HuH-7 (cell line): ENCODE data around the gene RASGEF1C.
"Not testable (repeated sequence)": the region's sequence is repeated elsewhere in the genome, so short reads cannot be mapped to it uniquely, and the experiment has no call there.

Source experiments
- DNase-seq: peaks from one replicate; pipeline ENCODE4 v3.0.0; 2011; ENCODE audit warnings: low spot score

The RASGEF1C gene

DNA sequence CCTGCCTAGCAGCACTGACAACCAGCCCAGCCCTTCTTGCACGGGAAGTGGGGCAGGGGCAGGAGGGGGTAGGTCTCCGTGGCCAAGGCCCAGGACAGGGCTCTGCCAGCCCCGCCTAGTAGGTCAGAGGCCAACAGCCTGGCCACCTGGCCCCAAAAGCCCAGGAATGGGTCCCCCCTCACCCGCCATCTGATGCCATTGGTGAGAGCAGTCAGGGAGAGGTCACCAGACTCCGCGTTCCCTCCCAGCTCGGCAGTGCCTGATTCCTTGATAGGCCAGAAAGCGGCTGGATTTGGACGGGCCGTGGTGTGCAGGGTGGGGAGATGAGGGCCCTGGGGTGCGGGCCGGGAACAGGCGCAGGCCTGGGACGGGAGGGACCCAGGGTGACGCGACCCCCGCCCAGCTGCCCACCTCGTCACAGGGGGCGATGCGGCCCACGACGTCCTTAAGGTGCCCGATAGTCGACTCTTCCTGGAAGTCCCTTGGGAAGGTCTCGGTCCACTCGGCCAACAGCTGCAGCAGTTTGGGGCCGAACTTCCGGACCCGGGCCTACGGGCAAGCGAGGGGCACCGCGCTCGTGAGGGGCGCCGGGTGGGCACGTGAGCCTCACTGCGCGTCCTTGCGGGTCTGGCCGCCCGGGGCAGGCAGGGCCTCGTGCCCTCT lies 72.9 kb downstream of the RASGEF1C start:
- no peak for DNase-seq

DNA sequence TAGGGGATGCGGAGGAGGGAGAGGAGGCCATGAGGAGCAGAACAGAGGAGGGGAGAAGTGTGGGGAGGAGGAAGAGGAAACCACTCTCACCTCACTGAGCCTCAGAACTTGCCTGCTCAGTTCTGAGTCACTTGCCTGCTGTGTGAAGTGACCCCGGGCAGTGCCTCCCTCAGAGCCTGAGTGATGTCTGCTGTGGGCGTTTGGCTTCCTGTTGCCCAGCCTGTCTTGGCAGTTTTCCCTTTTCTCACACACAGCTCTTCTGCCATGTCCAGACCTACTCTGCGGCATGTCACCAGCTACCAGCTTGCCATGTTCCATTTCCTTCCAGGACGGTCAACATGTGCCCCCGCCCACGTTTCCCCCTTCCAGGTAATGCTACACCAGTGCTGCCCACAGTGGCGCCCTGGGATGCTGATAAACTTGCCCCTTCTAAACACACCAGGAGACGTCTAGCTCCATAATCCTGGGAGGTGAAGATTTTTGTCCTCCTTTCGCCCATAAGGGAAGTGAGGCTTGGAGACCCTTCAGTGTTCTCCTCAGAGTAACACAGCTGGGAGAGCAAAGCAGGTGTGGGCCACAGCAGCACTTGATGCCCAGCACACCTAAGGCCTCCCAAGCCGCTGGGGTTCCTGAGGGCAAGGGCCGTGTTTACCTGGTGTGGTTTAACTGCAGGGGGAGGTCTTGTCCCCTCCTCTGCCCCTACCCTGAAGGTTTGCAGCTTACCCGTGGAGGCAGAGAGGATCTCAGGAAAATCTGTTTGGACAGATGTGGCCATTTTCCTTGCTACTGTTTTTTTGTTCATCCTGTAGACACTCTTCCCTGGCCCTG lies 73.7 kb downstream of the RASGEF1C start:
- no peak for DNase-seq

DNA sequence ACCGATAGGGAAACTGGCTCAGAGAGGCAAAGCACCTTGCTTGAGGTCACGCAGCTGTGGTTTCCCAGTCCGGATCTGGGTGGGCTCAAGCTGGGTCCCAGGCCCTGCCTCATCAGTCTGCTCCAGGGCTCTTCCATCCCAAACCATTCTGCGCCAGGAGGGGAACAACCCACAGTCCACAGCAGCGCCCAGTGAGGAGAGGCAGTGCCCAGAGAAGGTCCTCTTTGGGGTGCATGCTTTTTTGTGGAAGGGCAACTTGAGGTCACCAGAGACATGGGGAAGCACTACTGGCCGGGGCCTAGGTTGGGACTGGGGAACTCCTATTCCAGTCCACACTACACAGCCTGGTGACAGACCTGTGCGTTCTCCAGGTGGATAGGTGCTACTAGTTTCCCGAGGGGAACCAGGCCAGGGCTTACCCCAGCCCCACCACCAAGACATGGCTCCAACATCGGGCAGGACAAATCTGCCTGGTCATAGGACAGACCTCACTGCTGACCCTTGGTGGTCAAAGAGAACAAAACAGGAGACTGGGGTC lies 75.0 kb downstream of the RASGEF1C start:
- DNase-seq, result no peak

DNA sequence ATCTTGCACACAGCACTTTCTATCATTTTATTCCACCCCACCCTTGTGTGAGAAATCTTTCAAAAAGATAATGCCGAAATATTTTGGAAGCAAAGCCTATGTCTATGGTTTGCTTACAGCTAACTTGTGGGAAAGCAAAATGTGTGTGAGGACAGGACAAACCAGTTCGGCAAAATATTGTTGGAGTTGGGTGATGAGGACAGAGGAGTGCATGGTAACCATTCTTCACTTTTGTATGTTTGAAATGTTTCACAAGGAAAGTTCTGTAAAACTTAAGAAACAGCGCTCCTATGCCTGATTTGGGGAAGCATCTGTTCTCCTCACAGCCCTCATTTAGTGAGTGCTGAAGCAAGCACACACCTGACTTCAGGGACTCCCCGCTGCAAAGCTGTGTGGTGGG lies 75.5 kb downstream of the RASGEF1C start:
- DNase-seq, result no peak

DNA sequence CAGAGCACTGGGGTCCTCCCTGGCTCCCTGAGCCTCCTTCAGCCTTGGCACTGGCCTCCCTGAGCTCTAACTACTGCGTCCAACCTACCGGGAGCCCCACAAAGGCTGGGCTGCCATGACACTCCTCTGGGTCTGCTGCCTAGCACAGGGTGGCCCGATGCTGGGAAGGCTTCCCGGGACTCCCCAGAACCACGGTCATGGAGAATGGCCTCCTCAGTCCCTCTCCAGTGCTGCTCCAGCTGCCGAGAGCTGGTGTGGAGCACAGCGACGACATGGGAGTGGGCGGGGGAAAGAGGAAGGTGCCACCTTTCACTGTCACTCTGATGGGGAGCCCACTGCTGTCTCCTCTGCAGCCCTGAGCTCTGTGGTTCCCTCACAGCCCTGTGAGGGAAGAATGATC lies 76.0 kb downstream of the RASGEF1C start:
- DNase-seq, result no peak

DNA sequence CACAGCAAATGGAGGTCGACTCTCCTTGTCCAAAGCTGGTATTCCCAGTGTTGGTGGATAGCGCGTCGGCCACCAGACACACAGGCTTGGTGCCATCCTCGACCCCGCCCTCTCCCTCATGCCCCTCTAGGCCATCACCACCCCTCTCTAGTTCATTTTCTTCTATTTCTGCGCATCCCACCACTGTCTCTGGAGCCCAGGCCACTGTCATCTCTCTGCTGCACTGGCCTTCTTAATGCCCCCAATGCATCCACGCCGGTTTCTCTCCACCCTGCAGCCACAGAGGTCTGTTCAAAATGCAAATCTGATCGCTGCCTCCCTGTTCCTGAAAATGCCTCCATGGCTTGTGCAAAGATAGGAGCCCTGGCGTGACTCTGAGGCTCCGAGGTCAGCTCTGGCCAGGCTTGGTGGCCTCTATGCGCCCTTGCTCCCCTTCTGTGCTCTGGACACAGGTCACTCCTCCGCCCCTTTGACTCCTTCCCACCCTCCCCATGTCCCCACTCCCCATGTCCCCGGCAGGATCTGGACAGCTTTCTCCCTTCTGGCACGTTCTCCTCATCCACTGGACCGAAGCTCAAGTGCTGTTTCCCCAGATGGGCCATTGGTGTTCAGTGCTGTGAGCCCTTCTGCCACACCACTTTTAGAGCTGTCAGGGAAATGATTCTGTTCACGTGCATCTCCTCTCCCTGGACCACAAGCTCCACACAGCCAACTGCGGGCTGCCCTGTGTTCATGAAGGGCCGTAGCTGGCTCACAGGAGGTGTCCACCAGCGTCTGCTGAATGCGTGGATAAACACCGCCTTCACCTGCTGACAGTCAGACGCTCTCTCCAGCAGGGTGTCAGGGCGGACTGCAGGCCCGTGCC lies 77.9 kb downstream of the RASGEF1C start:
- no peak for DNase-seq

DNA sequence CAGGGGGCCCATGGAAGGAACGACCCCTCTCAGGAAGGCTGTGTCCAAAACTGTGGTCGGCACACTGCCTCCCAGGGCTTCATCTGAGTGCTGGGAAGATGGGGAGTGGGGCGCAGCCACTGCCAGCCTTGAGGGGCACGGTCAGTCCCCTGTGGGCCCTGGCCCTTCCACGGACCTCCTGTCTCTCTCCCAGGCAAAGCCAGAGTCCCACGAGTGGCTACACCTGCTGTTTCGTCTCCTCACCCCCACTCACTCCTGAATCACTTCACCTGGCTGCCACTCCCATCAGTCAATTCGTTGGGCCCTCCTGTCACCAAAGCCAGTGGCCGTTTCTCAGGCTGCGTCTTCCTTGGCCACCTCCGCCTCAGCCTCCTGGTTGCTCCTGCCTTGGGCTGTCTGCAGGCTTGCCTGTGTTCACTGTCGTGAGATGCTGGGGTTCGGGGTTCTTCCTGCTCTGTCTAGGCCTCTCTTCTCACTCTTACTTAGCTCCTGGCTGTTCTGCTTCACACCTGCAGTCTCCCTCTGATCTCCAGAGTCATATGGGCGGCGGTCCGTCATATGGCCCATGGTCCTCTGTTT lies 78.6 kb downstream of the RASGEF1C start:
- no peak for DNase-seq

DNA sequence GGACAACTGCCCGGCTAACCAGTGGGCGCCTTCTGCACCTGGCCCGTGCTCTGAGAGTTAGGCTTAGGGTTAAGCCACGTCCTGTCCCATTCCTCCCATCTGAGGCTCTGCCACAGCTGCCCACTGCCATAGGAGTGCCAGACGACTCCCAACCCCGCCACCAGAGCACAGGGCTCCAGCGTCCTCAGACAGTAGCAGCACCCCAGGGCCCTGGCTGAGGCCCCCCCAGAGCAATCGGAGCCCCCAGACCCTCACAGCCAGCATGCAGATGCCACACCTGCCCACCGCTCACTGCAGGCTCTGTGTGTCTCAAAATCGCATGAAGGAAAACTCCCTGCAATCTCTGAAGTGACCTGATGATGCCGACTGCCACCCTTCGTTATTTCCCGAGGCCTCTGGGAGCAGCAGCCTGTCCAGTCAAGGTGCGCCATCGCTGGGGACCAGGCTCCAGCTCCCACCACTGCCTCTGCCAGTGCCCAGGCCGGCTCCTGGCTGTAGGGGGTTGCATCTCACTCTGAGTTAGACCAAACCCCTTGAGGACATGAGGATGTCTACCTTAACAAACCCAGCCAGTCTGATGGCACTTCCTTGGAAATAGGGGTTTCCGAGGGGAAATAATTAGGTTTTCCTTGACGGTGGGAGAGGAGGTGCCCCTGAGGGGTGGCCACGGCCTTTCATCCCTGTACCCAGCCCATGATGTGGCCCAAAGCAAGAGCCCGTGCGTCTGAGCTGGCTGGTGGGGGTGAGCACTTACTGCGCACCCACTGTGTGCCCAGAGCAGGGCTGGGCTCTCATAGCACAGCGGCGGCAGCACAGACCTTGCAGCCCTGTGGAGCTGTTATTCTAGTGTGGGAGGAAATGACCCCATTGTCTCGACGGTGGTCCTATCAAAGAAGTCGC lies 79.5 kb downstream of the RASGEF1C start:
- no peak for DNase-seq

DNA sequence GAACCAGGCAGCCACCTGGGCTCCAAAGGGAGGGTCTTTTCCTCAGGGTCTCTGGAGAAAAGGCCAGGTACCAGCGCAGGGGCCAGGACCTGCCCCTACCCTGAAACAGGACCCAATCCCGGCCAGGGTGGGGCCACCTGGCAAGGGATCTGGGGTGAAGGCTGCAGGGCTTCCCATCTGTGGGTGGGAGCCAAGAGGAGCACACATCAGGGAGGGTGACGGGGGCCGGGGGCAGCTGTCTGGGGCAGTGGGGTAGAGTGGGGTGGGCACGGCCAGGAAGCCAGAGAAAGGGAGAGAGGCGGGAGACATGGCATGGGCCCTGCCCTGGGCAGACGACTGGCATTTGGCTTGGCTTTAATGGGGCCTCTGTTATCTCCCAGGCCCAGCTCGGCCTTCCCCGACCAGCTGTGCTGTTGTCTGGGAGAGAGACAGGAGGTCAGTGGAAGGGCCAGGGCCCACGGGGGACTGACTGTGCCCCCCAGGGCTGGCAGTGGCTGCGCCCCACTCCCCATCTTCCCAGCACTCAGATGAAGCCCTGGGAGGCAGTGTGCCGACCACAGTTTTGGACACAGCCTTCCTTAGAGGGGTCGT lies 80.2 kb downstream of the RASGEF1C start:
- DNase-seq, result no peak

DNA sequence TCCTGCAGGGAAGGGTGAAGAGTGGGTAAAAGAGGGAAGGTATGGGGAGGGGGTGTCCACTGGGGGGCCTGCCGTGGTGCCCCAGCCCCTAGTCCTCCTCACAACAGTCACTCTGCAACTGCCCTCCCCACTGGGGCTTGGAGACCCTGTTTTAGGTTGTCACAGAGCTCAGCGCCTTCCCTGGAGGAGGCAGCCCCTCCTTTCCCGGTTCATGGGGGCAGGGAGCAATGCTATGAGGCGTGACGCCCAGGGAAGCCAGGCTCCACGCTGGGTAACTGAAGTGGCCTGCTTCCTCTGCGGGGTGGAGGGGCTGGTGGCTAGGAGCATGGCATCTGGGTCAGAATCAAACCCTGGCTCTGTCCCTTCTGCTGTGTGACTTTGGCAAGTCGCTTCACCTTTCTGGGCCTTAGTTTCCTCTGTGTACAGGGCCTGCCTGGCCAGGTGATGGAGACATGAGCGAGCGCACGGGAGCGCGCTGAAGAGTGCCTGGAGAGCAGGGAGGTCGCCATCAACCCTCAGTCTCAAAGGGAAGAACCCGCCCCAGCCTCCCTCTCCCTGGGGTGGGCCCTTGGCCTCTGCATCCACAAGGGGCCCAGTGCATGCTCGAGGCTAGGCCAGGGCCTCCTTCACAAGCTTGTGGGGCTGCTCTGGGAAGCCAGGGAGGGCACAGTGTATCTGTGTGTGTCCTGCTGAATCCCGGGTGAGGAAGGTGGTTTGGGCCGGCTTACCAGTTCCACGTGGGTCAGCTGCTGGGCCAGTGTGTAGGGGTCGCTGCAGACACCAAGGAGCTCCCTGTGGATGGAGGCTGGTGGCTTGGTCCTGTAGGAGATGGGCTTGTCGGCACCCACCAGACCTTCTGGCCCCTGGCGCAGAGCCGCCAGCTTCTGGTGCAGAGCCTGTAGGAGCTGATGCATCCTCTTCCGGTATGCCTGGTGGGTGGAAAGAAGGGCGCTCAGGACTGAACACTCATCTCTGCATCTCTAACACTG lies 81.0 kb downstream of the RASGEF1C start:
- no peak for DNase-seq

DNA sequence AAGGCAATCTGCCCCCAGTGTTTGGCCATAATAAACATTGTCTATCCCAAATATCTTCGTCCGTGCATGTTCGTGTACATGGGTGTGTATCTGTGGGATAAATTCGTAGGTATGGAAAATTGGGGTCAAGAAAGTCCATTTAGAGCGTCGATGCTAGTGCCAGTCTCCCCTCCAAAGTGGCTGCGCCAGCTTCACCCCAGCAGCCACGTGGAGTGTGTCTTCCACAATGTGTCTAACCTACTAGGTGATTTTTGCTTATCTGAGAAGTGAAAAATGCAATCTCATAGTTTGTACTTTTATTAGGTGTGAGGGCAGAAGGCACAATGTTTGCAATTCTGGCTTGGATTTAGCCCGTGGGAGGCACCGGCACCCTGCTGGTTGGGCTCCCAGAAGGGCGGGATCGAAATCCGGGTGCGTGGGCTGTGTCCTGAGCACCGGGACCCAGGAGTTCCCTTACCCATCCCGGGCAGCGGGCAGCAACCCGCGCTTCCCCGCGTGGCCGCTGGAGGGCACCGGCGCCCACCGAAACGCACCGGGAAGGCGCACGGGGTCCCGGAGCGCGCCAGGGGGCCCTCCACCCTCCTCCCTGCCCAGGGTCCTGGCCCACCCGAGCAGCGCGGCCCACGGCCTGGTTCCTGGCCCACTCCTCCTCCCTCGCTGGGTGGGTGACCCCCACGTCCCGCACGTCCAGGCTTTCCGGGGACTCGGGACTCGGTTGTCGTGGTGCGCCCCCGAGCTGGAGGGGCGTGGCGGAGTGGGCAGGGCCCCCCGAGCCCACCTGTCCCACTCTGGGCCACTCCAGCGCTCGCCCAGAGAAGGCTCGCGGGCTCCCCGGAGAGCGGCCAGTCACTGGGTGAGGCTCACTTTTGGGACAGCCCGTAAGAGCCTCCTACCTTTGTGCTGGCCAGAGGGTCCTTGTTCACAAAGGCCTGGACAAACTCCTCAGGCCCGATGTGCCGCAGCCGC lies 82.0 kb downstream of the RASGEF1C start:
- peak; percentile 89 for DNase-seq

DNA sequence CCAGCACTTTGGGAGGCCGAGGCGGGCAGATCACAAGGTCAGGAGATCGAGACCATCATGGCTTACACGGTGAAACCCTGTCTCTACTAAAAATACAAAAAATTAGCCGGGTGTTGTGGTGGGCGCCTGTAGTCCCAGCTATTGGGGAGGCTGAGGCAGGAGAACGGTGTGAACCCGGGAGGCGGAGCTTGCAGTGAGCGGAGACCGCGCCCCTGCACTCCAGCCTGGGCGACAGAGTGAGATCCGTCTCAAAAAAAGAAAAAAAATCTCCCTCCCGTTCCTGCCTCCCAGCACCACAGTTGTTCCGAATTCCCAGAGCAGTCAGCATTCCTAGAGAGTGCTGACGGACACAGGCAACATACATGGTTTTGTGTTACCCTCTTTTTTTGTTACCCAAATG lies 82.9 kb downstream of the RASGEF1C start:
- not testable (repeated sequence) for DNase-seq

DNA sequence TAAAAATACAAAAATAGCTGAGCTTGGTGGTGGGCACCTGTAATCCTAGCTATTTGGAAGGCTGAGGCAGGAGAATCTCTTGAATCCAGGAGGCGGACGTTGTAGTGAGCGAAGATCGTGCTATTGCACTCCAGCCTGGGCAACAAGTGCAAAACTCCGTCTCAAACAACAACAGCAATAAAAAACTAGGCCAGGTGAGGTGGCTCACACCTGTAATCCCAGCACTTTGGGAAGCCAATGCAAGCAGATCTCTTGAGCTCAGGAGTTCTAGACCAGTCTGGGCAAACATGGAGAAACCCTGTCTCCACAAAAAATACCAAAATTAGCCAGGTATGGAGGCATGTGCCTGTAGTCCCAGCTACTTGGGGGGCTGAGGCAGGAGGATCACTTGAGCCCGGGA lies 84.3 kb downstream of the RASGEF1C start:
- not testable (repeated sequence) for DNase-seq

DNA sequence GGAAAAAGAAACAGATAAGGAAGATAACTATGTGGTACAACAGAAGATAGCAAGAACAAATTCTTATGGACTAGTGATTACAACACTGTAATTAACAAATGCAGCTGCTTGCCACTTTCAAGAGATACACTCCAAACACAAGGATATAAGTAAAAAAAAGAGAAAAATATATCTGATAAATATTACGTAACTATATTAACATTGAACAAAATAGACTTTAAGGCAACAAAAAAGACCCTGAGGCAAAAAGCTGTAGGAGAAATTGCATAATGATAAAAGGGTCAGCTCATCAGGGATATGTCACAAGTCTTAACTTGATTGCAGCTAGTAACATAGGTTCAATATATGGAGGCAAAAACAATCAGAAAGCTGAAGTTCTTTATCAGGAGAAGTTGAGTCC lies 86.1 kb downstream of the RASGEF1C start:
- DNase-seq, result no peak

DNA sequence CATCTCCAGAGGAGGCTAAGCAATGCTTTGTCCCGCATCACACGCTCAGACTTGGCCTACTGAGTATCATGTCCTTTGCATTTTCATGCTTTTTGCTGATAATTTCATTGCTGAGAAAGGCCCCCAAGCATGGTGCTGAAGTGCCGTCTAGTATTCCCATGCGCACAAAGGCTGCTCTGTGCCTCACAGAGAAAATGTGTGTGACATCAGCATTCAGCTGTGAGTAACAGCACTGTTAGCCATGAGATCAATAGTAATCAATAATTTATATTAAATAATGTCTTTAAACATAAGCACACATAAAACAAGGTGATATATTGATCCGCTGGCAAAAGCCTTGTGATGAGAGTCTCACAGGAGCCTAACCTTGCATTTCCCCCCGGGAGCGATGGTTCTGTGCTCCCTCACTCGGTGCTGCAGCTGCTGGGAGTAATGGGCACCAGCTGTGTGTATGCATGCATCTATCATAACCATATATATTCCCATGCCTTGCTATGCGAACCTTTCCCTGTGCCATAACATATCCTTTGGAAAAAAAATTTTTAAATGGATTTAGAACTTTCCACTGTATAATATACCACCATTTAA lies 87.1 kb downstream of the RASGEF1C start:
- no peak for DNase-seq

DNA sequence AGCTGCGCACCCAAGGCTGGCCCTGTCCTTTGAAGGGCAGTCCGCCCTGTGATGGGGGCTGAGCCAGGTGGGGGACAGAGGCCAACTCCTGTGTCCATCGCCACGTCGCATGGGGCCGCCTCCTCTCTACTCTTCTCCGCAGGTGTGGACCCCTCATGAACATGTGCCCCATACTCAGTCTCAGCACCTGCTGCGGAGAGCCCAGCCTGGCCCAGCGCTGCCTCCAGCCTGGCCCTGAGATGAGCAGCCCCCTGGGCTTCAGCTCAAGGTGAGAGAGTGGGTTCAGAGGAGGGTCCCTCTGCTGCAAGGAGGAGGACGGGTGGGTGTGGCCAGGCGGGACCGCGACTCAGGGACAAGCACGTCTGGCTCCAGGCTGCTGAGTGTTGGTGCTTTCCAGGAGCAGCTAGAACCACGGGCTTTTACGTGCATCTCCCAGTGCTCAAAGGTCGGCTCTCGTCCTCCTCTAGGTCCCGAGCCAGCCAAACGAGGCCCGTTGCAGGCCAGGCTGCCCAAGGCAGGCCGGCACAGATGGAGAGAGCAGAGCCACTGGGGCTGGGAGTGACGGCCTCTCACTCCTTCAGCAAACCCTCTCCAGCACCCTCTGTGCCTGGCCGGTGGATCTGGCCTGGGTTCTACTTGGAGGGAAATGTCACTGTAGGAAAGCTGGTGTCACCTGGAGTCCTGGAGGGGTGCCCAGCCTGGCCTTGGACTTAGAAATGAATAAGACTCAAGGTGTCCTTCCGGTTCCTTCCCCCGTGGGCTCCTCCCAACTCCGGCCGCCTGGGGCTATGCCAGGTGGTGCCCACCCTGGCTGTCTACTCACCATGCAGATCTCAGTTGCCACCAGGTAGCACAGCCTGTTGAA lies 88.5 kb downstream of the RASGEF1C start:
- no peak for DNase-seq

DNA sequence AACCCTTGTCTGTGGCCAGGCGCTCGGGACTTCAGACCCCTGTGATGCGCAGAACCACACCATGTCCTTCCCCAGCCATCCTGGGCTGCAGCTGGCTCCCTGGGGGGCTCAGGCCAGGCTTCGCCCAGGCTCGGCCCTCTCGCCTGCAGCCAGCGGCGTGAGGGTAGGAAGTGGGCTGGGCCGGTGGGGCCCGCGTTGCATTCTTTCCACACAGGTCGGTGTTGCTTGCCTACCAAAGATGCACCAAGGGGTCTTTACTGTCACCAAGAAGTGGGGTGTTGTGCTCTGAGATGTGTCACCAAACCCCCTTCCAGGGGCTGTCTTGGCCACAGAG lies 89.1 kb downstream of the RASGEF1C start:
- DNase-seq, result no peak
